IPS-18a (cell line): ENCODE results near the gene PLTP.
A peak's percentile ranks its signal among the peaks of the same experiment; 100 is the strongest.
"Not testable (repeated sequence)": the region's sequence is repeated elsewhere in the genome, so short reads cannot be mapped to it uniquely, and the experiment has no call there.

Experiments
- H3K27ac ChIP-seq: one replicate; pipeline ENCODE4 v1.5.1; 2013; ENCODE audit warnings: low read length
- H3K27me3 ChIP-seq: one replicate; pipeline ENCODE4 v1.6.1; 2013; ENCODE audit warnings: mild to moderate bottlenecking, low read length; ENCODE audit not compliant: control insufficient read depth, insufficient read depth
- H3K36me3 ChIP-seq: one replicate; pipeline ENCODE4 v1.6.1; 2013; ENCODE audit warnings: low read depth, low read length; ENCODE audit not compliant: control insufficient read depth
- H3K4me1 ChIP-seq: one replicate; pipeline ENCODE4 v1.6.1; 2013; ENCODE audit warnings: low read depth, low read length; ENCODE audit not compliant: control insufficient read depth
- H3K4me3 ChIP-seq: one replicate; pipeline ENCODE4 v1.5.1; 2013; ENCODE audit warnings: low read length
- H3K9ac ChIP-seq: one replicate; pipeline ENCODE4 v1.6.1; 2013; ENCODE audit warnings: mild to moderate bottlenecking, low read length, moderate library complexity
- H3K9me3 ChIP-seq: one replicate; pipeline ENCODE4 v1.6.1; 2013; ENCODE audit warnings: low read depth, low read length; ENCODE audit not compliant: control insufficient read depth

The PLTP gene

DNA sequence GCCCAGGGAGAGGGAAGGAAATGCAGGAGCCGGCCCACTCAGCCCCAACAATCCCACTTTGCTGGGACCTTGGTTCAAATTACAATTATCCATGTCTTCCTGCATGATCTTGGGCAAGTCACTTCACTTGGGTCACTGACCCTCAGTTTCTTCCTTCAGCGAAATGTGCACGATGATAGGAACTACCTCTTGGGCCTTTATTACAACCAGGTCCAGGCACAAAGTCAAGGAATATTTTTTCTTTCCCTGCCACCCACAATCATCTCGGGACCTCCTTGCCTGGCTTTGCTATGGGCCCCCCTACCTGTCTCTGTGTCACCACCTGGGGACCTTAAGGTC lies 358 bp upstream of the PLTP start:
- no peaks in the 10 kb centered on the region for H3K9me3 ChIP-seq
- H3K9ac ChIP-seq = peak overlapping the region; percentile 64
- no peak overlapping the region for H3K27ac ChIP-seq
- peaks cover 14% of the 10 kb centered on the region for H3K36me3 ChIP-seq
- peak overlapping the region; percentile 66 for H3K4me3 ChIP-seq
- H3K4me1 ChIP-seq = peaks cover 3% of the 10 kb centered on the region
- H3K27me3 ChIP-seq = no peaks in the 10 kb centered on the region

DNA sequence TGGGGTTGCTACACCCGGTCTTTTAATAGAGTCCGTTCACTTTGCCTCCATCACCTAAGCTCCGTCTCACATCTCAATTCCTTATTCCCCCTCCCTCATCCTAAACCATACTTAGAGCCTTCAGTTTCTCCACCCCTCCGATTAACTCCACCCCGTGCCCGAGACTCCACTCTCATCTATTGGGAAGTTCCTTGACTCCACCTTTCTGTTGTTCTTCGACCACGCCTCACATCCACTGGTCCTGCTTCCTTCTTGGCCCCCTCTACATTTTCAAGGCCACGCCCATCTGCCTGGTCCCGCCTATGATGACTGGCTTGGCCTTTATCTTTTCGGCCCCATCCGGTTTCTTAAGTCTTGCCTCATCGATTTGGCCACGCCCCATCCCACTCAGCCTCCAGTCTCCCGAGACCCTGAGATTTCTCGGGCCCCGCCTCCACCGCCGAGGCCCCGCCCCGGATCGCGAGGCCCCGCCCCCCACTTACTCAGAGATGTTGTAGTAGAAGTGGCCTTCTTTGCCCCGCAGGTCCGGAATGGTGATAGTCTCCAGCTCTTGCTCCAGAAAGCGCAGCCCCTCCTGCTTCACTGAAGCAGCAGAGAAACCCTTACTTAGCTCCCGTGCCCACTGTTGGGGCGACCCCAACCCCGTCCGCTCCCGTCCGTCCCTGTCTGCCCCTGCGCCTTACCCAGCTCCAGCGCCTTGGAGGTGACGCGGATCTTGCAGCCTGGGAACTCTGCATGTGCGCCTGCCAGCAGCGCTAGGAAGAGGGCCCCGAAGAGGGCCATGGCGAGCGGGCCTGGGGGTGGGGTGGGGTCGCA lies 1.1 kb downstream of the PLTP start:
- Histone ChIP-seq H3K27ac (peak overlapping the region; percentile 22), H3K9me3 (no peaks in the 10 kb centered on the region), H3K4me3 (peak overlapping the region; percentile 66), H3K9ac (peak overlapping the region; percentile 64), H3K27me3 (no peaks in the 10 kb centered on the region), H3K36me3 (peaks cover 21% of the 10 kb centered on the region), H3K4me1 (peaks cover 3% of the 10 kb centered on the region)

DNA sequence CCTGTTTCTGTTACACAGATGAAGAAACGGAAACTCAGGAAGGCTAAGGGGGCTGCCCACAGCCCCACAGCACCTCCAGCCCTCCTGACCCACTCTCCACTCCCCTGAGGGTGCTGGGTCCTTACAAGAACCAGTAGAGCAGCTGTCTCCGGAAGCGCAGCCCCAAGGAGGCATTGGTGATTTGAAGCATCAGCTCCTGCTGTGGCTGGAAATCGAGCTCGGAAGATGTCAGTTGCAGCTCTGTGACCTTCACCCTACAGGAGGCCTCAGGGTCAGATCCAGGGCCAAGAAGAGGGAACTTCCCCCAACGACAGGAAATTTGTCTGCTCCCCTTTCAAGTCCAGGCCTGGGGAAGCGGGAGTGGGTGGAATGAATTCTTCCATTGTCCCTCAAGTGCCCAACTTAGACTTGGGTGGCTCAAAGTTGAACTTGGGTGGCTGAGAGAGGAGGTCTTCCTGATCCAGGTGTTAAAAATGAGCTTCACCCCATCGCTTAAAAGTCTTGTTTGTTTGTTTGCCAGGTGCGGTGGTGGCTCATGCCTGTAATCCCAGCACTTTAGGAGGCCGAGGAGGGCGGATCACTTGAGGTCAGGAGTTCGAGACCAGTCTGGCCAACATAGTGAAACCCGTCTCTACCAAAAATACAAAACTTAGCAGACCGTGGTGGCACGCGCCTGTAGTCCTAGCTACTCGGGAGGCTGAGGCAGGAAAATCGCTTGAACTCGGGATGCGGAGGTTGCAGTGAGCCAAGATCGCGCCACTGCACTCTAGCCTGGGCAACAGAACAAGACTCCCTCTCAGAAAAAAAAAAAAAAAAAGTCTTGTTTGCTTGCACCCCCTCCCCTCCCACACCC lies 1.9 kb downstream of the PLTP start:
- Histone ChIP-seq H3K4me3 (peak overlapping the region; percentile 18), H3K27ac (no peak overlapping the region), H3K9ac (no peak overlapping the region)

DNA sequence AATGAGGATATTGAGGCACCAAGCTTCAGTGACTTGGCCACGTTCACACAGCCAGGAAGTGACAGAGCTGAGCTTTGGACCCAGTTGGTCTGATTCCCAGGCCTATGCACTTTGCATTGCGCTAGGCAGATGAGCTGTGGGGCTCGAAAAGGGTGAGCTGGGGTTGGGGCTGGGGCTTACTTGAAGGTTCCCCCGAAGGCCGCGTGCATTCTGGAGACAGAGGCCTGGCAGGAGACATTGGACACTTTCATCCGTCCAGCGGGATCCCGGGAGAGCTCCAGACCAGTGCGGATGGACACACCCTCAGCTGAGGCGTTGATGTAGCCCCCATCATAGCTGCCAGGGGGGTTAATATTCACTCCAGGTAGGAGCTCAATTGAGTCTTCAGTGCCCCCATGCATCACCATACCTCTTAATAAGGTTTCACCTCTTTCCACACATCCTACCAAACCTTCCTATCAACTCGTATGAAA lies 2.6 kb downstream of the PLTP start:
- Histone ChIP-seq H3K27me3 (no peaks in the 10 kb centered on the region), H3K9ac (no peak overlapping the region), H3K9me3 (no peaks in the 10 kb centered on the region), H3K4me1 (peaks cover 3% of the 10 kb centered on the region), H3K36me3 (peaks cover 35% of the 10 kb centered on the region), H3K4me3 (no peak overlapping the region), H3K27ac (no peak overlapping the region)

More for the DNA sequence above, 1.9 kb downstream of the PLTP start:
- H3K9me3 ChIP-seq = no peaks in the 10 kb centered on the region
- H3K4me1 ChIP-seq = peaks cover 3% of the 10 kb centered on the region
- peaks cover 28% of the 10 kb centered on the region for H3K36me3 ChIP-seq
- no peaks in the 10 kb centered on the region for H3K27me3 ChIP-seq

DNA sequence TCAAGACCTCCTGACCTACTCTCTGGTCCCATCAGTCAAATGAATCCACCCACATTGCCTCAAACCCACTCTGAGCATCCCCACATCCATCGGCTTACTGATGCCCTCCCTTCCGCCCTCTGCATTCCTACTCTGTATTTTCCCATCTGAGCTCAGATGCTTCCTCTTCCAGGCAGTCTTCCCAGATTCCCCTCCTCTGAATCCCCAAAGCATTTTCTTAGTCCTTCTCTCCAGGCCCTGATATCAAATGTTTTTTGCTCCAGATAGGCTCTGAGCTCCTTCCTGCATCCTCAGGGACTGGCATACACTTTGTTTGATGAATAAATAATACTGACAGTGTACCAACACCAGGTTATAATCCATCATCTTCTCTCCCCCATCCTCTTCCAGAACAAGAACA lies 3.9 kb downstream of the PLTP start:
- no peaks in the 10 kb centered on the region for H3K27me3 ChIP-seq
- no peak overlapping the region for H3K4me3 ChIP-seq
- no peaks in the 10 kb centered on the region for H3K9me3 ChIP-seq
- peaks cover 3% of the 10 kb centered on the region for H3K4me1 ChIP-seq
- H3K9ac ChIP-seq = no peak overlapping the region
- no peak overlapping the region for H3K27ac ChIP-seq
- peaks cover 46% of the 10 kb centered on the region for H3K36me3 ChIP-seq

DNA sequence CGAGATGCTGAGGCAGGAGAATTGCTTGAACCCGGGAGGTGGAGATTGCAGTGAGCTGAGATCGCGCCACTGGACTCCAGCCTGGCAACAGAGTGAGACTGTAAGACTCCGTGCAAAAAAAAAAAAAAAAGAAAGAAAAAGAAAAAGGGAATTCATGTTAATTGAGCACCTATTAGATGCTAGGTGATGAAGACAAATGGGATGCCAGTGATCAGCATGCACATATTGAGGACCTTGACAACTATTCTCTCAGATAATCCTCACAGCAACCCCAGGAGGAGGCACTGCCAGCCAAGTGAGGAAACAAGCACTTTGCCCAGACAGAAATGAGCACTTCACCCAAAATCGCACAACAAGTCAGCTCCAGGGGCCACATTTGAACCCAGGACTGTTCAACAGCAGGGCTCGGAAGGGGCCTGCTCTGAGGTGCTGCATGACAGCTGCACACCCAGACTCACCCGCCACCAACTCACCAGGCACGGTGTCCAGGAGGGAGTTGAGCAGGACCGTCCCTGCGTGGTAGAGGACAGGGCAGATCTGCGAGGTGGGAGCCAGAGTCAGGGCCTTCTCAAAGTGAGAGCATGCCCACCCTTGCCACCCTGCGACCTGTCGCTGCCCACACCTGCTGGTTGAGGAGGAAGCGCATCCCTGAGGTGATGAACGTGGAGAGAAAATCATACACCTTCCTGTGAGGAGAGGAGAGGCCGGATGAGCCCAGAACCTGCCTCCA lies 4.6 kb downstream of the PLTP start:
- H3K27ac ChIP-seq = no peak overlapping the region
- H3K4me3 ChIP-seq = no peak overlapping the region
- no peaks in the 10 kb centered on the region for H3K27me3 ChIP-seq
- peaks cover 48% of the 10 kb centered on the region for H3K36me3 ChIP-seq
- no peak overlapping the region for H3K9ac ChIP-seq
- peaks cover 1% of the 10 kb centered on the region for H3K4me1 ChIP-seq
- no peaks in the 10 kb centered on the region for H3K9me3 ChIP-seq

DNA sequence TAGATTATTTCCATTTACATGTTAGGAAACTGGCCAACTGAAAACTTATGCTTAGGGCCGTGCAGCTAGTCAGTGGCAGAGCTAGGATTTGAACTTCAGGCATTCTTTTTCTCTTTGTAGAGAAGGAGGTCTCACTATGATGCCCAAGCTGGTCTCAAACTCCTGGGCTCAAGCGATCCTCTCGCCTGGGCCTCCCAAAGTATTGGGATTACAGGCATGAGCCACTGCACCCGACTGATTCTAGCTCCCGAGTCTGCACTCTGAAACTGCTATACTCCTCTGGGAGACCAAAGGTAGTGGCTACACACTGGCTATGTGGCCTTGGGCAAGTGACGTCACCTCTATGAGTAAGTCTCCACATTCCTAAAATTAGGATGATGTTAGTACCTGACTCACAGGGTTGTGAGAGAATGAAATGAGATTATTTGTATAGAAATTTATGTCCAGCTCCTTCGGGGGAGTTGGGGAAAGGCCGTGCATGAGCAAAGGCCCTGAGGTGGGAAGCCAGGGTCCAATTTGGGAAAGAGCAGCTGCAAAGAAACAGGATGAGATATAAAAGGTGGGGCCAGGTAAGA lies 6.4 kb downstream of the PLTP start:
- H3K27me3 ChIP-seq = no peaks in the 10 kb centered on the region
- no peaks in the 10 kb centered on the region for H3K4me1 ChIP-seq
- peaks cover 59% of the 10 kb centered on the region for H3K36me3 ChIP-seq
- no peaks in the 10 kb centered on the region for H3K9me3 ChIP-seq
- no peak overlapping the region for H3K27ac ChIP-seq
- no peak overlapping the region for H3K4me3 ChIP-seq
- no peak overlapping the region for H3K9ac ChIP-seq

DNA sequence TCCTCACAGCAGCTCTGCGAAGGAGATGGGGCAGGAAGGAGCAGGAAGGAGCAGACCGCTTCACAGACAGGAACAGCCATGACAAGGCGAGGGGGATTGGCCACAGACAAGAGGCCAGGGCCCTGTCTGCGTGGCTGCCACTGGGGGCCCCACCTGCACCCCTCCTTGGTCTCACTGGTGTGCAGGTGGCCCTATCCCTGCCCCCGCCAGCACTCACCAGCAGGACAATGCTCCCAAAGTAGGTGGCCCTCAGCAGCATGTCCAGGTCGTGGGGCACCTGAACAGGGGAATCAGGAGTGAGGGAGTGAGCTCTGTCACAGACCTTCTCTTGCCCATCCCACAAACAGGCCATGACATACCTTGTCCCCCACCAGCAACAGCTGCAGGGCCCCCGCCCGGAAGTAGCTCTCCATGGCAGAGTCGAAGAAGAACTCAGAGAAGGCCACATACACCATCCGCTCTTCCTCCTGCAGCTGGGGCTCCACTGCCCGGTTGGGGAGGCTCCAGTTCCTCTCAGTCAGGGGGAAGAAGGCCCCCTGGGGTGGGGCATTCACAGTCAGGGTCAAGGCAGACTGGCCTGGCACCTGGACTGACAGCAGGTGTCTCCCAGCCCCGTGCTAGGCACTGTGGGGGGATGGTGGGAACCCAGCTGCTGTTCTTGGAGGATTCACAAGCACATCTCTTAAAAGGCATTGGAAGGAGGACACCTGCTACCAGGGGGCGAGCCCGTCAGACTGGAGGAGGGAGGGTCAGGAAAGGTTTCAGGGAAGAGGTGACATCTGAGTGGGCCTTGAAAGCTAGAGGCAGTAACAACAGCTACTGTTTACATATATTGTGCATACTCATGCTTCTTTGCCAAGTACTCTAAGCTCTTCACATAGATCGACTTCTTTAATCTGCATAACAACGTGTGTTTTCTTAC lies 7.1 kb downstream of the PLTP start:
- Histone ChIP-seq H3K27ac (no peak overlapping the region), H3K9ac (no peak overlapping the region), H3K36me3 (peaks cover 64% of the 10 kb centered on the region), H3K4me1 (no peaks in the 10 kb centered on the region), H3K27me3 (no peaks in the 10 kb centered on the region), H3K9me3 (no peaks in the 10 kb centered on the region), H3K4me3 (no peak overlapping the region)

DNA sequence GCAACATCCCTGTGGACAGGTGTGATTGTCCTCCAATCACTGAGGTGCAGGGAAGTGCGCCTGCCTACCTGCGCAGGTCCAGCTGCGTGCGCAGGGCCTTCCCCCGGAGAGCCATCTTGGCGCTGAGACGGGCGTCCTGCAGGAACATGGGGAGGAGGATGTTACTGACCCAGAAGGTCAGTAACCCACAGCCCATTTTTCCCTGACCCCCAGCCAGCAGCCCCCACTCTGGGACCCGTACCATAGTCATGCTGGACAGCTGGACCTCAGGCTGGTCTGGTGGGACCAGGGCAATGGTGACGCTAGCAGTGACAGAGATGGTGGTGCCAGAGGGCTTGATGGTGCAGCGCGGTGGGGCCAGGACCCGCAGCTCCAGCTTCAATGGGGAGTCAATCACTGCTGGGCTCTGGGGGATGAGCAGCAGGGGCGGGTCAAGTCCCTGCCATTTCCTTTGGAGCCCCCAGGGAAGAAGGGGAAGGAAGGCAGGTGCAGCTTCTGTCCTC lies 9.7 kb downstream of the PLTP start:
- H3K27ac ChIP-seq = no peak overlapping the region
- no peaks in the 10 kb centered on the region for H3K9me3 ChIP-seq
- no peak overlapping the region for H3K4me3 ChIP-seq
- H3K36me3 ChIP-seq = peaks cover 69% of the 10 kb centered on the region
- H3K9ac ChIP-seq = no peak overlapping the region
- H3K27me3 ChIP-seq = no peaks in the 10 kb centered on the region
- no peaks in the 10 kb centered on the region for H3K4me1 ChIP-seq

DNA sequence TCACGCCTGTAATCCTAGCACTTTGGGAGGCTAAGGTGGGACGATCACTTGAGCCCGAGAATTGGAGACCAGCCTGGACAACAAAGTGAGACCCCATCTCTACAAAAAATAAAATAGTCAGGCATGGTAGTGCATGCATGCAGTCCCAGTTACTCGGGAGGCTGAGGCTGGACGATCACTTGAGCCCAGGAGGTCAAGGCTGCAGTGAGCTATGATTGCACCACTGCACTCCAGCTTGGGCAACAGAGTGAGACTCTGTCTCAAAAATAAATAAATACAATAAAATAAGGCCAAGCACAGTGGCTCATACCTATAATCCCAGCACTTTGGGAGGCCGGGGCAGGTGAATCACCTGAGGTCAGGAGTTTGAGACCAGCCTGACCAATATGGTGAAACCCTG lies 10.6 kb downstream of the PLTP start:
- not testable (repeated sequence) for H3K27ac ChIP-seq, H3K27me3 ChIP-seq, H3K4me3 ChIP-seq, H3K9ac ChIP-seq, H3K9me3 ChIP-seq, H3K4me1 ChIP-seq
- peaks cover 70% of the 10 kb centered on the region for H3K36me3 ChIP-seq
